Nephron progenitor cell (in vitro differentiated cells): Measurements from ENCODE around the gene NPIPA8.
"Not testable (repeated sequence)": the region's sequence is repeated elsewhere in the genome, so short reads cannot be mapped to it uniquely, and the experiment has no call there.

ENCODE experiments used
- DNase-seq: peaks from one replicate; pipeline ENCODE4 v3.0.0; 2021
- H3K27ac Mint-ChIP-seq: 2 replicates; pipeline ENCODE4 v1.8.0; 2021; ENCODE audit warnings: mild to moderate bottlenecking, moderate library complexity, mixed read lengths
- H3K27me3 Mint-ChIP-seq: 2 replicates; pipeline ENCODE4 v1.8.0; 2021; ENCODE audit warnings: mild to moderate bottlenecking, low read depth, mixed read lengths; ENCODE audit not compliant: poor library complexity
- H3K36me3 Mint-ChIP-seq: 2 replicates; pipeline ENCODE4 v1.8.0; 2021; ENCODE audit warnings: low read depth, mixed read lengths
- H3K4me1 Mint-ChIP-seq: 2 replicates; pipeline ENCODE4 v1.8.0; 2021; ENCODE audit warnings: mixed read lengths
- H3K4me3 Mint-ChIP-seq: 2 replicates; pipeline ENCODE4 v1.8.0; 2021; ENCODE audit warnings: mild to moderate bottlenecking, moderate library complexity, mixed read lengths
- H3K9me3 Mint-ChIP-seq: 2 replicates; pipeline ENCODE4 v1.8.0; 2021; ENCODE audit warnings: mild to moderate bottlenecking, moderate library complexity, mixed read lengths

The NPIPA8 gene

DNA sequence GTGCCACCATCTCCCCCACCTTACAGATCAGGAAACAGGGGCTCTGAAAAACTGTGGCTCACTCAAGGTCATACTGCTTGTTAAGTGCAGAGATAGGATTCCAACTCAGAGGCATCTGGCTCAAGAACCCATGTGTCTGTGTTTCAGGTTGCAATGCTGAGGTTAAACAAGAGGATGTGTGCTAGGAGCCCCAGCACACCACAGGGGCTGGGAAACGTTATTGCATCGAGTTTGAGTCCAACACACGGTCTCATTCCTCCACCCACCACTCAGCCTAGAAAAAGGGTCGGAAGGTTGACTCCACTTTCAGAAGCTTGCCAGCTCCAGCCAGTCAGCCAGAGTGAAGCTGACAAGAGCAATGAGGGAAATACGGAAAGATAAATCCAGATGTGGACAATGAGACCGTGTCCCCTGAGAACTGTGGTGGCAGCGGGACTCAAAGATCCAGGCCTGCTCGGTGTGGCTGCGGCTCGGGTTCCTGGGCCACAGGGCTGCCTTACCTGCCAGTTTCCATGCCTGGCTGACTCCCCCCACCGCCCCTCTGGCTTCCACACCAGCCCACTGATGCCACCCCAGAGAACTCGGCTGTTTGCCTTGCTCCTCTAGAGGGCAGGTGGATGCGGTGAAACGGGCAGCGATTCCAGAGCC, 33.4 kb downstream of the NPIPA8 start:
- not testable (repeated sequence) for H3K4me3 Mint-ChIP-seq, H3K36me3 Mint-ChIP-seq, H3K27me3 Mint-ChIP-seq, H3K9me3 Mint-ChIP-seq, H3K27ac Mint-ChIP-seq, H3K4me1 Mint-ChIP-seq
- peak; percentile 1 for DNase-seq

DNA sequence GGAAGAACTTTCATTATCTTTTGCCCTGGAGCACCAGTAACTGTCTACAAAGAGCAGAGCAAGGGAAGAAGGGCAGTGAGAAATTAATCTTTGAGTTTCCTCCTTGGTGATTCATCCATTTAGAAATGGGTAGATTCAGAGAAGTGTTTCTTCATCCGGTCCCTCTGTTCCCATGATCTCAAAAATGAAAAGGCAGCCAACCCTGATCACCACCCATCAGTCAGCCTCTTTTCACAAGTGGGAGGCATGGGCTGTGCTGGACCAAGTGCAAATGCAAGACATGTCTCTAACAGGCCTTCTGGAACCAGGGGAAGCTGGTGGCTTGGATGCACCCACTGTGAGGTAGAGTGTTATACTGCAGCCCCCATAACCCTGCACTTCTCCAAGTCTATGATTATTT, 38.8 kb downstream of the NPIPA8 start:
- H3K27ac Mint-ChIP-seq, H3K9me3 Mint-ChIP-seq, H3K4me1 Mint-ChIP-seq, H3K27me3 Mint-ChIP-seq, H3K36me3 Mint-ChIP-seq, H3K4me3 Mint-ChIP-seq, DNase-seq: not testable (repeated sequence)

DNA sequence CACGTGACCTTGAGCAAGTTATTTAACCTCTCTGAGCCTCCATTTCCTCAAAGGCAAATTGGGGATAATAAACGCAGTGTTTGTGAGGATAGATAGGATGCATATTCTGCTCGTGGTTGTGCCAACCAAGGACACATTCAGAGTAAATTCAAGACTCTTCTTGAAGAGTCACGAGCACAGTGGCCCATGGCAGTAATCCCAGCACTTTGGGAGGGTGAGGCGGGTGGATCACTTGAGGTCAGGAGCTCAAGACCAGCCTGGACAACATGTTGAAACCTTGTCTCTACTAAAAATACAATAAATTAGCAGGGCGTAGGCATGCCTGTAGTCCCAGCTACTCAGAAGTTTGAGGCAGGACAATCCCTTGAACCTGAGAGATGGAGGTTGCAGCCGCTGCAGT, 39.6 kb downstream of the NPIPA8 start:
- DNase-seq, H3K9me3 Mint-ChIP-seq, H3K4me3 Mint-ChIP-seq, H3K27me3 Mint-ChIP-seq, H3K27ac Mint-ChIP-seq, H3K4me1 Mint-ChIP-seq, H3K36me3 Mint-ChIP-seq: not testable (repeated sequence)

DNA sequence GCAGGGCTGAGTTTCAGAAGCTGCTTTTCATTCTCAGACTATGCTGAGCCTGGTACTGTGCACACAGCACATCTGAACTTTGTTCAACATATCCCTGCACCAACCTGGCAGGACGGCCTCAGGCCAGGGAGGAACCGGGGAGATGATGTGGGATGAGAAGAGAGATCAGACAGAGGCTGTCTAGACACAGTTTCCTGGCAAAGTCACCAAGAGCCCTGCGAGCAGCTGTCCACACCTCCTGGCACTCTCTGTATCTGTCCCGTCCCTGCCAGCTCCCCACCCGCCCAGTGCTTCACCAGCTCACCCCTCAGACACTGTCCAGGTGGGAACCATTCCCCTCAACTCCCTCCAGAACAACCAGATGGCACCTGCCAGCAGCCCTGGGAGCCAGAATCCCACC, 42.2 kb downstream of the NPIPA8 start:
- H3K4me3 Mint-ChIP-seq, H3K9me3 Mint-ChIP-seq, DNase-seq, H3K27me3 Mint-ChIP-seq, H3K27ac Mint-ChIP-seq, H3K36me3 Mint-ChIP-seq, H3K4me1 Mint-ChIP-seq: not testable (repeated sequence)

DNA sequence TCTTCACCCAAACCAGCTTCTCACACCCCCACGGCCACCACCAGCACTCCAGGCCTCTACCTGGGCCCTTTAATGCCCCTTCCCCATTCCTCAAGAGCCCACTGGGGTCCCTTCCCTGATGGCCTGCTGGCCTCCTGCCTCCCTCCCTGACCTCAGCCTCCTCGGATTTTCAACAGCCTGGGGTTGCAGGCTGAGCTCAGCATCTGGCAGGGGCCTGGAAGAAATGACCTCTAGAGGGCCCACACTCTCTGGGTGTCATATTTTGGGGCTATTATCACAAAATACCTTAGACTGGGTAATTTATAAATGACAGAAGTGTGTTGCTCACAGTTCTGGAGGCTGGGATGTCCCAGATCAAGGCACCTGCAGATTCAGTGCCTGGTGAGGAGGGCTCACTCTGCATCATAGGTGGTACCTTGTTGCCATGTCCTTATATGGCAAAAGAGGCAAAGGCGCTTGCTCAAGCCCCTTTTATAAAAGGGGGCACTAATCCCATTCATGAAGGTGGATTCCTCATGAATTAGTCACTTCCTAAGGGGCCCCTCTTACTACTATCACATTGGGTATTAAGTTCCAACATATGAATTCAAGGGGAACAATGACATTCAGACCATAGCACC, 43.1 kb downstream of the NPIPA8 start:
- not testable (repeated sequence) for H3K36me3 Mint-ChIP-seq, H3K9me3 Mint-ChIP-seq, H3K27ac Mint-ChIP-seq, H3K4me3 Mint-ChIP-seq, H3K4me1 Mint-ChIP-seq, H3K27me3 Mint-ChIP-seq, DNase-seq

DNA sequence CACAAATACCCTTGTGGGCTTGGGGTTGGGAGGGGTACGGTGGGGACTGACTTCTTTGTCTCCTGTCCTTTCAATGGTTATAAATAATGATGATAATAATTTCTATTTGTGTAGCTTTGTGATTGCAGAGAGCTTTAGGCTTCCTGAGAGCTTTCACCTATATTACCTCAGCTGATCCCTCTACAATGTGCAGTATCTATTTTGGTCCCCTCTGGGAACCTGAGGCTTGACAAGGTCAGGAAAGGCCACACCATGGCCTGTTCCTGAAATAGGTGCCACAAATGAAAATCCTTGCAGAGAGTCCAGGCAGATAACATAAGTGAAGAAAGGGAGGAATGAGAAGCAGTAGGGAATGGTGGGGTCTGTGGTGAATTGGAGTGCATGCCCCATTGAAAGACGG, 45.6 kb downstream of the NPIPA8 start:
- not testable (repeated sequence) for H3K36me3 Mint-ChIP-seq, H3K4me1 Mint-ChIP-seq, H3K9me3 Mint-ChIP-seq, H3K27me3 Mint-ChIP-seq, H3K27ac Mint-ChIP-seq, H3K4me3 Mint-ChIP-seq, DNase-seq

DNA sequence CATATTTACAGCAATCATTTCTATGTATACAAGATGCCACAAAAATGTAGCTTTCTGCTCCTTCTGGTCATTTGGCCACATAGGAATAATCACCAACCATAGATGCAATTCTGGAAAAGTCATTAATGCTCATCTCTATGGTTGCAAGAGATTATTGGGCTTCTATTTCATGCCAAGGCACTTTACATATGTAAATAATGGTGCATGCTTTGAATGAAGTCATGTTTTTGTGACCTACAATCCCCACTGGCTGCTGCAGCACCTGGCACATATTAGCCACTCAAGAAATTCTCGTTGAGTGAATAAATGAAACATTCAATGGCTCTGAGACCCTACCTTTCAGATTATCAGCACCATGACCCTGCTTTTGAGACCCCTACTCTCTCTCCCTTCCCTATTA, 50.2 kb downstream of the NPIPA8 start:
- not testable (repeated sequence) for H3K4me1 Mint-ChIP-seq, H3K27me3 Mint-ChIP-seq, DNase-seq, H3K36me3 Mint-ChIP-seq, H3K4me3 Mint-ChIP-seq, H3K9me3 Mint-ChIP-seq, H3K27ac Mint-ChIP-seq

DNA sequence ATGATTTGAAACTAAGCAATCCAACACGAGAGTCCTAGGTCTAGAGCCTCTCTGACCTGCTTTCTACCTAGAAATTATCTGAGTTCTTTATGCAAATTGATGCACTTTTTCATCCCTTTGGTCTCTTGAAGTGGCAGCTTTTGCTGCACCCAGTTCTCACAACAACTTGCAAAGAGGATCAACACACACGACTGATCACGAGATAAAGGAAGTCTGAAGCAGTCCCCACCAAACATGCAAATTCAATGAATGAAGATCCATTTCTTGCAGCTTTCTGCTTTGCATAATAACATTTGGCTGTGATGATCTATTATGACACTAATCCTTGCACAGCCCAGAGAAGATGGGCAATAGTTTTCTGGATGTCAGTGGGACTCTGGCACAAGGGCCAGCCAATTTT, 56.2 kb downstream of the NPIPA8 start:
- not testable (repeated sequence) for H3K27me3 Mint-ChIP-seq, H3K9me3 Mint-ChIP-seq, H3K4me3 Mint-ChIP-seq, DNase-seq, H3K4me1 Mint-ChIP-seq, H3K36me3 Mint-ChIP-seq, H3K27ac Mint-ChIP-seq

DNA sequence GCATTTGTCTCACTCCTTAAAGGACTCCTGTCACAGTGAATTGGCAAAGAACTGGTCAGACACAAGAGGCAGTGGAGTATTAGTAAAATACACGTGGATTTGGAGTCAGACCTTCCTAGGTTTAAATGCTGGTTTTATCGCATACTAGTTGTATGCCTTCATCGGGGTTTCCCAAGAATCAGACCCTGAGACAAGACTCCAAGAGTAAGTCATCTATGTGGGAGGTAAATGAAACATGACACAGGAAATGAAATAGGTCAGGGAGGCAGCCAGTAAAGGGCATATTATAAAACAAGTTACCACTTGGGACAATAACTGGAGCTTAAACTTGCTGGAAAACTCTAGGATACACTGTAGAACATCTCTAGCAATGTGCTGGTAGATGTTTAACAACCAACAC, 59.8 kb downstream of the NPIPA8 start:
- not testable (repeated sequence) for H3K27me3 Mint-ChIP-seq

DNA sequence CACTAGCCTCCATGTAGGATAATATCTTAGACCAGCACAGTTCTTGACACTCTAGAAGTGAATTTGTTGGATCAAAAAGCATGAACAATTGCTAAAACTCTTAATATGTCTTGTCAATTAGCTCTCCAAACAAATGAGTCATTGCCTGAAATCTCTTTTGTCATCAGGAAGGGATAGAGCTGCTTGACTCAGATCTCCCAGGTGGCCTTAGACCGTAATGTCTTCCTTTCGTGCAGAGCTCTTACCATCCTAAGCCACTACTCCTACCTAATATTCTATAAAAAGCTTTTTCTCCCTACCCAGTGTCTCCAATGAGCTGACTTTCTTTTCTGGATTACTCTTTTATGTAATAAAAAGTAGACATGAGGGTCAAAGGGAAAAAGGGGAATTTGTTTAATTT, 66.4 kb downstream of the NPIPA8 start:
- not testable (repeated sequence) for H3K4me1 Mint-ChIP-seq, H3K36me3 Mint-ChIP-seq, H3K27ac Mint-ChIP-seq, H3K4me3 Mint-ChIP-seq, H3K27me3 Mint-ChIP-seq, H3K9me3 Mint-ChIP-seq, DNase-seq

More for the DNA sequence above, 59.8 kb downstream of the NPIPA8 start:
- not testable (repeated sequence) for H3K9me3 Mint-ChIP-seq, H3K27ac Mint-ChIP-seq, H3K4me3 Mint-ChIP-seq, DNase-seq, H3K36me3 Mint-ChIP-seq, H3K4me1 Mint-ChIP-seq
